Right cardiac atrium (tissue), 5 donors: ENCODE data around the gene MARK4. TPM values are rescaled to one million over a fixed set of nuclear protein-coding genes. Genes with fewer than 3 reads are reported as not detected.
"Not testable (repeated sequence)": the region's sequence is repeated elsewhere in the genome, so short reads cannot be mapped to it uniquely, and the experiment has no call there.

ENCODE experiments used
- ATAC-seq, 2 donors: fragments of 200-7000 bp; cut with Tn5 transposase; one replicate each; pipeline versions ENCODE4 v1.8.0 to v1.9.1; 2020; ENCODE audit warnings: moderate library complexity in 2 of 2, mild to moderate bottlenecking in 1 of 2
- DNase-seq, 3 donors: peaks; one replicate each; pipeline ENCODE4 v3.0.0-alpha.2; 2020
- H3K27ac ChIP-seq: one replicate; pipeline ENCODE4 v1.5.1; 2013; ENCODE audit warnings: mild to moderate bottlenecking, low read length, control low read depth, moderate library complexity
- H3K27me3 ChIP-seq: one replicate; pipeline ENCODE4 v1.6.1; 2013; ENCODE audit not compliant: control insufficient read depth, insufficient read depth
- H3K4me1 ChIP-seq: one replicate; pipeline ENCODE4 v1.6.1; 2013; ENCODE audit warnings: low read length; ENCODE audit not compliant: control insufficient read depth, insufficient read depth
- H3K4me3 ChIP-seq: one replicate; pipeline ENCODE4 v1.5.1; 2013; ENCODE audit warnings: low read length, control low read depth
- H3K9me3 ChIP-seq: one replicate; pipeline ENCODE4 v1.6.1; 2013; ENCODE audit warnings: low read length; ENCODE audit not compliant: control insufficient read depth
- WGBS: extraction: QIAGEN DNeasy Blood & Tissue Kit; methylation state at CpG from one replicate; pipeline ENCODE4 v1.1.7; 2013; 5-methylcytosine and 5-hydroxymethylcytosine counted together
- intact Hi-C, 4 donors: fragments of 100-400 bp; cut with DNase I; formaldehyde crosslinking; loops; one replicate each; pipeline versions ENCODE4 v1.11.0 to v1.14.0; 2022 to 2023
- polyA plus RNA-seq: library from polyadenylated mRNA; stranded (reverse); fragments of 200-250 nt; gene quantifications from one replicate; pipeline ENCODE4 v1.2.3, GENCODE V29; 2013
- total RNA-seq, 4 donors: library from RNA; stranded (reverse); fragmentation: NEBNext Ultra II Directional; extraction: Animal tissue kit (Norgen Biotek cat#: 25700); gene quantifications; one replicate each; pipeline ENCODE4 v1.2.1, GENCODE V29; 2021
- donor health status: healthy with polysubstance abuse.
- donor health status: DM: no; HTN: yes; CAD: no.
- donor health status: DM: no; HTN: no; CAD: no.
- donor health status: DM: no; HTN: yes; CAD: no; lungs with severe emphysema.
- donor health status: DM: yes; HTN: yes; CAD: no.

MARK4 gene
- total and polyA plus RNA-seq, 5 donors, result 21.0 to 54.5 (median 35.9) TPM

DNA sequence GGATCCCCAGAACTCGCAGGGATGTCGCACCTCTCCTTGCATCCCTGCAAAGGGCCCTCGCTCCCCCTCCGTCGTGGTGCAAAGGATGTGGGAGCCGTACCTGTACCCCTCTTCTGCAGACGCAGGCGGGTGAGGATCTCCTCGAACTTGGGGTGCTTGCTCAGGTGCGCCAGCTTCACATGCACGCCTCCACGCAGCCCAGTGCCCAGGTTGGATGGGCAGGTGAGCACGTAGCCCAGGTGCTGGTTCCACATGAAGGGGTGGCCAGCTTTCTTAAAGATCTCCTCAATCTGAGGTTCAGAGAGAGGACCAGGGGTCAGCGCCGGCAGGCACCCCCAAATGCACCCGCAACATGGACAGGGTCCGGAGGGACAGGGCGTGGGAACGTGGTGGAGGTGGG, 56.3 kb downstream of the MARK4 start:
- no peak overlapping the region for H3K4me3 ChIP-seq
- H3K9me3 ChIP-seq, result no peaks in the 10 kb centered on the region
- H3K27ac ChIP-seq, result no peak overlapping the region
- ATAC-seq (no peak), DNase-seq (peak in 1 of 3 donors; percentile 51)
- H3K27me3 ChIP-seq, result no peaks in the 10 kb centered on the region
- WGBS, result 90% methylated on average over 19 of the region's 19 CpGs
- no peaks in the 10 kb centered on the region for H3K4me1 ChIP-seq
- intact Hi-C loops, result no loop called here

GRCh38 chr19:45309322-45309721, 58.3 kb downstream of the MARK4 start:
- H3K27me3 ChIP-seq, ATAC-seq, intact Hi-C loops, H3K4me1 ChIP-seq, H3K9me3 ChIP-seq, DNase-seq, H3K4me3 ChIP-seq: not testable (repeated sequence)
- peak overlapping the region; percentile 48 for H3K27ac ChIP-seq
- 95% methylated on average over 8 of the region's 8 CpGs for WGBS

- 24% methylated on average over 18 of the region's 18 CpGs for WGBS
- DNase-seq, result peak in 2 of 3 donors; percentile 71 to 75
- intact Hi-C loops, result no loop called here
- ATAC-seq, result peak; percentile 19 to 29
- Histone ChIP-seq H3K4me3 (no peak overlapping the region), H3K27me3 (no peaks in the 10 kb centered on the region), H3K4me1 (no peaks in the 10 kb centered on the region), H3K9me3 (no peaks in the 10 kb centered on the region), H3K27ac (peak overlapping the region; percentile 1)
These were observed 60.5 kb downstream of the MARK4 start for GRCh38 chr19:45311621-45312020.

DNA sequence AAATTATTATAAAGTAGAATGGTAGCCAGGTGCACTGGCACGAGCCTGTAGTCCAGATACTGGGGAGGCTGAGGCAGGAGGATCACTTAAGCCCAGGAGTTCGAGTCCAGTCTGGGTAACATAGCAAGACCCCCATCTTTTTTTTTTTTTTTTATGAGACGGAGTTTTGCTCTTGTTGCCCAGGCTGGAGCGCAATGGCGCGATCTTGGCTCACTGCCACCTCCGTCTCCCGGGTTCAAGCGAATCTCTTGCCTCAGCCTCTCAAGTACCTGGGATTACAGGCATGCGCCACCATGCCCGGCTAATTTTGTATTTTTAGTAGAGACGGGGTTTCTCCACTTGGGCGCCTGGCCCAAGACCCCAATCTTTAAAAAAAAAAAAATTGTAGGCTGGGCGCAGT, 61.2 kb downstream of the MARK4 start:
- intact Hi-C loops, H3K9me3 ChIP-seq, H3K27ac ChIP-seq, H3K4me1 ChIP-seq, ATAC-seq, H3K4me3 ChIP-seq, H3K27me3 ChIP-seq: not testable (repeated sequence)
- DNase-seq, result peak in 1 of 3 donors; percentile 56
- WGBS, result 80% methylated on average over 14 of the region's 14 CpGs

DNA sequence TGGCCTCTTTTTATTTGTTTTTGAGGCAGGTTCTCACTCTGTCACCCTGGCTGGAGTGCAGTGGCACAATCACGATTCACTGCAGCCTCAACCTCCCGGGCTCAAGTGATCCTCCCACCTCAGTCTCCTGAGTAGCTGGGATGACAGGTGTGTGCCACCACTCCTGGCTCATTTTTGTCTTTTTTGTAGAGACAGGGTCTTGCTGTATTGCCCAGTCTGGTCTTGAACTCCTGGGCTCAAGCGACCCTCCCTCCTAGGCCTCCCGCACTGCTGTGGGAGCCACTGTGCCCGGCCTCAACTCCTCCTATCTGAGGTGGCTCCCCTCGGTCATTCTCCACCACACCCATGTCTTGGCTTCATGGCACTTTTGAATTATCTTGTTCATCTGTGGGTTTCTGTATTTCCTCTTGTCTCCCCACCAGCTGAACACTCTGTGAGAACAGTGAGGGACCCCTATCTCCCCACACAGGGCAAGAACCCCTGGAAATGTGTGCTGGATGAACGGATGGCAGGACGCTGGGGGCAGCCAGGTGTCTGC, 63.7 kb downstream of the MARK4 start:
- no peak for DNase-seq
- H3K9me3 ChIP-seq, result no peaks in the 10 kb centered on the region
- no peak overlapping the region for H3K27ac ChIP-seq
- ATAC-seq, result no peak
- H3K27me3 ChIP-seq, result no peaks in the 10 kb centered on the region
- H3K4me3 ChIP-seq, result no peak overlapping the region
- WGBS, result 76% methylated on average over 8 of the region's 8 CpGs
- intact Hi-C loops, result no loop called here
- no peaks in the 10 kb centered on the region for H3K4me1 ChIP-seq

- peak in 2 of 3 donors; percentile 50 to 52 for DNase-seq
- WGBS, result 68% methylated on average over 21 of the region's 21 CpGs
- Histone ChIP-seq H3K27me3 (no peaks in the 10 kb centered on the region), H3K27ac (no peak overlapping the region), H3K4me3 (no peak overlapping the region), H3K4me1 (no peaks in the 10 kb centered on the region), H3K9me3 (no peaks in the 10 kb centered on the region)
- ATAC-seq, result no peak
- intact Hi-C loops, result no loop called here
These were observed 64.2 kb downstream of the MARK4 start for GRCh38 chr19:45315304-45315703.

- WGBS, result 65% methylated on average over 12 of the region's 12 CpGs
- H3K4me1 ChIP-seq, result peaks cover under 1% of the 10 kb centered on the region
- H3K4me3 ChIP-seq, result peak overlapping the region; percentile 50
- no peaks in the 10 kb centered on the region for H3K27me3 ChIP-seq
- ATAC-seq (no peak), DNase-seq (no peak)
- H3K9me3 ChIP-seq, result no peaks in the 10 kb centered on the region
- intact Hi-C loops, result no loop called here
- peak overlapping the region; percentile 71 for H3K27ac ChIP-seq
These were observed 70.1 kb downstream of the MARK4 start for GRCh38 chr19:45320997-45321775.

GRCh38 chr19:45321848-45322247, 70.8 kb downstream of the MARK4 start:
- H3K27ac ChIP-seq, result peak overlapping the region; percentile 73
- H3K4me1 ChIP-seq, result peaks cover 3% of the 10 kb centered on the region
- no peaks in the 10 kb centered on the region for H3K27me3 ChIP-seq
- intact Hi-C loops, result no loop called here
- no peaks in the 10 kb centered on the region for H3K9me3 ChIP-seq
- 41% methylated on average over 7 of the region's 7 CpGs for WGBS
- H3K4me3 ChIP-seq, result peak overlapping the region; percentile 50
- ATAC-seq (peak; percentile 13 to 22), DNase-seq (peak; percentile 20 to 81 (median 72))

- ATAC-seq (no peak), DNase-seq (no peak)
- intact Hi-C loops, result no loop called here
- WGBS, result 39% methylated on average over 11 of the region's 11 CpGs
- Histone ChIP-seq H3K9me3 (no peaks in the 10 kb centered on the region), H3K27me3 (no peaks in the 10 kb centered on the region), H3K4me1 (peaks cover 3% of the 10 kb centered on the region), H3K4me3 (peak overlapping the region; percentile 50), H3K27ac (peak overlapping the region; percentile 73)
These were observed 71.2 kb downstream of the MARK4 start for GRCh38 chr19:45322311-45322710.

- 23% methylated on average over 15 of the region's 15 CpGs for WGBS
- H3K9me3 ChIP-seq, result no peaks in the 10 kb centered on the region
- ATAC-seq (peak; percentile 84), DNase-seq (peak; percentile 77 to 93 (median 90))
- intact Hi-C loops, result no loop called here
- H3K27me3 ChIP-seq, result no peaks in the 10 kb centered on the region
- H3K4me1 ChIP-seq, result peaks cover 3% of the 10 kb centered on the region
- H3K27ac ChIP-seq, result peak within 1 kb of the TSS; percentile 73
- peak within 1 kb of the TSS; percentile 50 for H3K4me3 ChIP-seq
These were observed 71.7 kb downstream of the MARK4 start, which contains the start of gene CKM for GRCh38 chr19:45322744-45323281. Gene CKM, minus strand, starts transcription at chr19:45322875. Its CDS starts 3,162 bp downstream, at chr19:45319713.

- peaks cover 3% of the 10 kb centered on the region for H3K4me1 ChIP-seq
- H3K9me3 ChIP-seq, result no peaks in the 10 kb centered on the region
- DNase-seq, result peak; percentile 70 to 92 (median 83)
- intact Hi-C loops, result no loop called here
- 2% methylated on average over 30 of the region's 30 CpGs for WGBS
- H3K27ac ChIP-seq, result peak overlapping the region; percentile 72
- ATAC-seq, result peak; percentile 74 to 75
- H3K4me3 ChIP-seq, result peak overlapping the region; percentile 44
- no peaks in the 10 kb centered on the region for H3K27me3 ChIP-seq
These were observed 72.6 kb downstream of the MARK4 start for GRCh38 chr19:45323671-45324081.
